Measurements from ENCODE around the gene RFX4. TPM values are rescaled to one million over a fixed set of nuclear protein-coding genes. Genes with fewer than 3 reads are reported as not detected.

The RFX4 gene
- total RNA-seq, 1 experiment from 2014 or later: not detected

GRCh38 chr12:106685381-106685780 lies 102.6 kb downstream of the RFX4 start:
- ChIA-PET CTCF (no interaction called here), RAD21 (ENCODE audit: low non-redundant PET in 1 of 2, low total read pairs in 2 of 2, uncharacterized antibody in 2 of 2, unreplicated experiment in 2 of 2) (no interaction called here), POLR2A (no interaction called here)
- Histone ChIP-seq H3K27ac (ENCODE audit: low read depth, low read length) (no peak overlapping the region), H3K4me2 (ENCODE audit: low read length) (no peak overlapping the region), H3K9me2 (ENCODE audit: insufficient read depth) (no peaks in the 10 kb centered on the region), H3K4me1 (ENCODE audit: control insufficient read depth in 1 of 2, insufficient read depth in 2 of 2, low read length in 2 of 2) (no peaks in the 10 kb centered on the region), H3K9me3 (ENCODE audit: control insufficient read depth in 1 of 2, insufficient read depth in 1 of 2, low read depth in 1 of 2, low read length in 2 of 2) (no peaks in the 10 kb centered on the region), H3K9ac (ENCODE audit: low read length) (no peak overlapping the region), H2AFZ (ENCODE audit: low read depth, low read length, poor library complexity, severe bottlenecking) (no peak overlapping the region), H3K27me3 (ENCODE audit: insufficient read depth, low read length) (no peaks in the 10 kb centered on the region), H3K4me3 (replicated peaks in 1 of 2; ENCODE audit: low read depth in 1 of 2, low read length in 2 of 2) (no peak overlapping the region), H3K36me3 (ENCODE audit: control insufficient read depth in 1 of 2, insufficient read depth in 2 of 2, low read length in 2 of 2) (no peaks in the 10 kb centered on the region), H3K79me2 (ENCODE audit: insufficient read depth, low read length) (no peaks in the 10 kb centered on the region), H4K20me1 (ENCODE audit: insufficient read depth) (no peaks in the 10 kb centered on the region)
- DNase-seq (ENCODE audit: low read depth, low spot score) (no peak), ATAC-seq (no peak)
- no TSS peak for BruUV-seq (replicated peaks)
- intact Hi-C loops (cut with micrococcal nuclease): loop anchor here (2.0 kb wide), 1 partner anchor 235 kb away; no protein-coding TSS in a partner anchor
- no peak for TF ChIP-seq FOSL1 (IDR thresholded peaks at IDR 0.05; ENCODE audit: low read depth)
- TF ChIP-seq SP1 (IDR thresholded peaks at IDR 0.05; ENCODE audit: low read depth): no peak
- no peak for TF ChIP-seq ZBTB33 (IDR thresholded peaks at IDR 0.05; ENCODE audit: extremely low read depth, insufficient replicate concordance, low read length)
- TF ChIP-seq SIN3A (IDR thresholded peaks at IDR 0.05; ENCODE audit: low read depth): no peak
- no peak for TF ChIP-seq EZH2phosphoT487 (IDR thresholded peaks at IDR 0.05; ENCODE audit: borderline replicate concordance)
- no peak for TF ChIP-seq EGR1 (IDR thresholded peaks at IDR 0.05; ENCODE audit: low read depth)
- no peak for TF ChIP-seq ZNF274 (IDR thresholded peaks at IDR 0.05; ENCODE audit: low read depth, low read length)
- TF ChIP-seq POLR2AphosphoS5 (IDR thresholded peaks at IDR 0.05; ENCODE audit: low read depth, low read length): no peak
- TF ChIP-seq CEBPB (IDR thresholded peaks at IDR 0.05; ENCODE audit: low read depth): no peak
- no peak for TF ChIP-seq CTCF (IDR thresholded peaks at IDR 0.05 in 2 of 3, conservative IDR thresholded peaks at IDR 0.05 in 1 of 3; ENCODE audit: borderline replicate concordance in 1 of 3, insufficient read depth in 1 of 3, low read depth in 2 of 3, low read length in 2 of 3)
- TF ChIP-seq ZFX (IDR thresholded peaks at IDR 0.05): no peak
- TF ChIP-seq POLR2A (IDR thresholded peaks at IDR 0.05; ENCODE audit: borderline replicate concordance, extremely low read depth, insufficient read depth, insufficient read length): no peak
- TF ChIP-seq RAD21 (IDR thresholded peaks at IDR 0.05; ENCODE audit: low read depth): no peak
- no peak for TF ChIP-seq MAX (IDR thresholded peaks at IDR 0.05)
- no peak for TF ChIP-seq TCF7L2 (IDR thresholded peaks at IDR 0.05; ENCODE audit: borderline replicate concordance, extremely low read depth, insufficient read depth, insufficient read length)
- TF ChIP-seq REST (IDR thresholded peaks at IDR 0.05; ENCODE audit: low read depth): no peak
- TF ChIP-seq CBX3 (IDR thresholded peaks at IDR 0.05; ENCODE audit: low read depth): no peak
- no peak for TF ChIP-seq EZH2 (IDR thresholded peaks at IDR 0.05)
- TF ChIP-seq ELF1 (IDR thresholded peaks at IDR 0.05; ENCODE audit: borderline replicate concordance, low read depth): no peak
- TF ChIP-seq YY1 (IDR thresholded peaks at IDR 0.05; ENCODE audit: extremely low read depth, insufficient replicate concordance, low read depth, low read length): no peak

Measured in HCT116 (cell line).